HEK293 (cell line): Measurements from ENCODE around the gene BLM.
A peak's percentile ranks its signal among the peaks of the same experiment; 100 is the strongest.

Source experiments
- GFI1B ChIP-seq: fragments of 450-650 bp; formaldehyde crosslinking; IDR thresholded peaks from 2 replicates; pipeline ENCODE4 v1.5.1; 2016; ENCODE audit warnings: missing biosample characterization, missing genetic modification characterization
- GLIS2 ChIP-seq: fragments of 450-650 bp; formaldehyde crosslinking; IDR thresholded peaks from 2 replicates; pipeline ENCODE4 v1.5.1; 2016; ENCODE audit warnings: missing biosample characterization, missing genetic modification characterization
- KLF17 ChIP-seq: fragments of 450-650 bp; formaldehyde crosslinking; IDR thresholded peaks from 2 replicates; pipeline ENCODE4 v1.5.1; 2016; ENCODE audit warnings: missing biosample characterization, missing genetic modification characterization
- KLF8 ChIP-seq: fragments of 450-650 bp; formaldehyde crosslinking; IDR thresholded peaks from 2 replicates; pipeline ENCODE4 v1.5.1; 2016; ENCODE audit warnings: missing biosample characterization, missing genetic modification characterization
- MZF1 ChIP-seq: fragments of 450-650 bp; formaldehyde crosslinking; IDR thresholded peaks from 2 replicates; pipeline ENCODE4 v1.5.1; 2017; ENCODE audit warnings: missing biosample characterization, missing genetic modification characterization, borderline replicate concordance
- PRDM6 ChIP-seq: fragments of 450-650 bp; formaldehyde crosslinking; IDR thresholded peaks from 2 replicates; pipeline ENCODE4 v1.5.1; 2017; ENCODE audit warnings: missing biosample characterization, missing genetic modification characterization
- SCRT1 ChIP-seq: fragments of 450-650 bp; formaldehyde crosslinking; IDR thresholded peaks from 2 replicates; pipeline ENCODE4 v1.5.1; 2016; ENCODE audit warnings: missing biosample characterization, missing genetic modification characterization, borderline replicate concordance
- YY1 ChIP-seq: fragments of 450-650 bp; formaldehyde crosslinking; IDR thresholded peaks from 2 replicates; pipeline ENCODE4 v1.5.1; 2018; ENCODE audit warnings: missing biosample characterization, missing genetic modification characterization
- ZBTB26 ChIP-seq: fragments of 450-650 bp; formaldehyde crosslinking; optimal IDR thresholded peaks from 2 replicates; pipeline ENCODE3; 2016; ENCODE audit warnings: missing biosample characterization, mild to moderate bottlenecking, missing genetic modification characterization
- ZBTB8A ChIP-seq: fragments of 450-650 bp; formaldehyde crosslinking; IDR thresholded peaks from 2 replicates; pipeline ENCODE4 v1.5.1; 2016; ENCODE audit warnings: missing biosample characterization, missing genetic modification characterization
- ZFP3 ChIP-seq: fragments of 450-650 bp; formaldehyde crosslinking; IDR thresholded peaks from 2 replicates; pipeline ENCODE4 v1.5.1; 2016; ENCODE audit warnings: low read depth, missing biosample characterization, missing genetic modification characterization
- ZNF112 ChIP-seq: fragments of 450-650 bp; formaldehyde crosslinking; IDR thresholded peaks from 2 replicates; pipeline ENCODE4 v1.5.0; 2017; ENCODE audit warnings: missing biosample characterization, missing genetic modification characterization
- ZNF121 ChIP-seq: fragments of 450-650 bp; formaldehyde crosslinking; IDR thresholded peaks from 2 replicates; pipeline ENCODE4 v1.5.1; 2016; ENCODE audit warnings: missing biosample characterization, missing genetic modification characterization
- ZNF146 ChIP-seq: fragments of 450-650 bp; formaldehyde crosslinking; IDR thresholded peaks from 2 replicates; pipeline ENCODE4 v1.5.1; 2016; ENCODE audit warnings: missing biosample characterization, missing genetic modification characterization
- ZNF16 ChIP-seq: fragments of 450-650 bp; formaldehyde crosslinking; IDR thresholded peaks from 2 replicates; pipeline ENCODE4 v1.5.1; 2016; ENCODE audit warnings: low read depth, missing biosample characterization, missing genetic modification characterization
- ZNF174 ChIP-seq: fragments of 450-650 bp; formaldehyde crosslinking; IDR thresholded peaks from 2 replicates; pipeline ENCODE4 v1.5.0; 2017; ENCODE audit warnings: missing biosample characterization, mild to moderate bottlenecking, missing genetic modification characterization
- ZNF175 ChIP-seq: fragments of 450-650 bp; formaldehyde crosslinking; IDR thresholded peaks from 2 replicates; pipeline ENCODE4 v1.5.1; 2016; ENCODE audit warnings: missing biosample characterization, missing genetic modification characterization
- ZNF2 ChIP-seq: fragments of 450-650 bp; formaldehyde crosslinking; IDR thresholded peaks from 2 replicates; pipeline ENCODE4 v1.5.1; 2016; ENCODE audit warnings: missing biosample characterization, missing genetic modification characterization
- ZNF311 ChIP-seq: fragments of 450-650 bp; formaldehyde crosslinking; IDR thresholded peaks from 2 replicates; pipeline ENCODE4 v1.5.1; 2017; ENCODE audit warnings: missing biosample characterization, missing genetic modification characterization, borderline replicate concordance
- ZNF354C ChIP-seq: fragments of 450-650 bp; formaldehyde crosslinking; IDR thresholded peaks from 2 replicates; pipeline ENCODE4 v1.5.1; 2016; ENCODE audit warnings: missing biosample characterization, missing genetic modification characterization, low read depth, borderline replicate concordance
- ZNF423 ChIP-seq: fragments of 450-650 bp; formaldehyde crosslinking; IDR thresholded peaks from 2 replicates; pipeline ENCODE4 v1.5.1; 2016; ENCODE audit warnings: missing biosample characterization, missing genetic modification characterization
- ZNF473 ChIP-seq: fragments of 450-650 bp; formaldehyde crosslinking; IDR thresholded peaks from 2 replicates; pipeline ENCODE4 v1.5.1; 2017; ENCODE audit warnings: missing biosample characterization, missing genetic modification characterization
- ZNF518A ChIP-seq: fragments of 450-650 bp; formaldehyde crosslinking; conservative IDR thresholded peaks from 2 replicates; pipeline ENCODE4 v1.5.1; 2016; ENCODE audit warnings: low read depth, missing biosample characterization, missing genetic modification characterization
- ZNF549 ChIP-seq: fragments of 450-650 bp; IDR thresholded peaks from 2 replicates; pipeline ENCODE4 v1.5.1; 2018; ENCODE audit warnings: missing biosample characterization, missing genetic modification characterization, mild to moderate bottlenecking, inconsistent platforms, moderate library complexity
- ZNF596 ChIP-seq: fragments of 450-650 bp; IDR thresholded peaks from 2 replicates; pipeline ENCODE4 v1.5.0; 2018; ENCODE audit warnings: missing biosample characterization, mild to moderate bottlenecking, missing genetic modification characterization, moderate library complexity
- ZNF639 ChIP-seq: fragments of 450-650 bp; formaldehyde crosslinking; IDR thresholded peaks from 2 replicates; pipeline ENCODE4 v1.5.1; 2016; ENCODE audit warnings: missing biosample characterization, missing genetic modification characterization
- ZNF658 ChIP-seq: fragments of 450-650 bp; formaldehyde crosslinking; IDR thresholded peaks from 2 replicates; pipeline ENCODE4; 2016; ENCODE audit warnings: missing biosample characterization, missing genetic modification characterization
- ZNF707 ChIP-seq: fragments of 450-650 bp; formaldehyde crosslinking; IDR thresholded peaks from 2 replicates; pipeline ENCODE4 v1.5.1; 2016; ENCODE audit warnings: missing biosample characterization, missing genetic modification characterization
- ZNF791 ChIP-seq: fragments of 450-650 bp; formaldehyde crosslinking; IDR thresholded peaks from 2 replicates; pipeline ENCODE4 v1.5.1; 2016; ENCODE audit warnings: missing biosample characterization, missing genetic modification characterization
- ZNF830 ChIP-seq: fragments of 450-650 bp; IDR thresholded peaks from 2 replicates; pipeline ENCODE4 v1.5.0; 2018; ENCODE audit warnings: missing biosample characterization, missing genetic modification characterization, low read depth, mild to moderate bottlenecking, moderate library complexity

The BLM gene

GRCh38 chr15:90706394-90707327 lies 10.5 kb upstream of the BLM start (continued):
- TF ChIP-seq ZBTB26 (no peak), PRDM6 (peak; percentile 87), ZNF549 (tag by site-specific recombination) (no peak), MZF1 (no peak), ZNF639 (tag by site-specific recombination) (0 out of 2 replicates have a peak, but pooled peaks have one; percentile 21), KLF8 (peak; percentile 55), ZNF354C (tag by site-specific recombination) (no peak), ZNF596 (tag by site-specific recombination) (peak; percentile 73; the same call in 1 of the 2 replicates), ZNF174 (tag by site-specific recombination) (no peak), KLF17 (tag by site-specific recombination) (no peak), ZNF311 (no peak), ZNF121 (tag by site-specific recombination) (peak; percentile 96), YY1 (tag by site-specific recombination) (peak; percentile 69), ZFP3 (tag by site-specific recombination) (no peak), ZNF707 (tag by site-specific recombination) (no peak), ZNF423 (tag by site-specific recombination) (peak; percentile 88), ZNF658 (no peak), ZNF473 (tag by site-specific recombination) (no peak), GFI1B (tag by site-specific recombination) (peak; percentile 48; the same call in 1 of the 2 replicates), ZNF2 (peak; percentile 45; the same call in 1 of the 2 replicates), ZBTB8A (tag by site-specific recombination) (peak; percentile 89), ZNF112 (no peak), ZNF16 (tag by site-specific recombination) (no peak), GLIS2 (tag by site-specific recombination) (no peak), ZNF791 (tag by site-specific recombination) (no peak), ZNF518A (no peak), ZNF146 (tag by site-specific recombination) (no peak), SCRT1 (tag by site-specific recombination) (peak; percentile 88), ZNF175 (no peak), ZNF830 (tag by site-specific recombination) (no peak)
